ENCODE data around the gene NLGN1. TPM values are rescaled to one million over a fixed set of nuclear protein-coding genes. Genes with fewer than 3 reads are reported as not detected.
"Not testable (repeated sequence)": the region's sequence is repeated elsewhere in the genome, so short reads cannot be mapped to it uniquely, and the experiment has no call there.

Gene NLGN1
- total RNA-seq, 2 donors from 2014 or later: not detected

DNA sequence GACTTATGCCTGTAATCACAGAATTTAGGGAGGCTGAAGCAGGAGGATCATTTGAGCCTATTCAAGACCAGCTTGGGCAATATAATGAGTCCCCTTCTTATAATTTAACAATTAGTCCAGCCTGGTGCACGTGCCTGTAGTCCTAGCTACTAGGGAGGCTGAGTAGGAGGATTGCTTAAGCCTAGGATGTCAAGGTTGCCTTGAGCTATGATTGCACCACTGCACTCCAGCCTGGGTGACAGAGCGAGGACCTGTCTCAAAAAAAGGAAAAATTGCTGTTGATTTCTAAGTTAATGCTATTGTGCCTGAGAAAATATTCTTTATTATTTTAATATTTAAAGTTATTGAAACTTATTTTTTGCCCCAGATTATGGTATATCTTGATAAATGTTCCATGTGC, 159.0 kb downstream of the NLGN1 start:
- Mint-ChIP-seq H3K27me3 (no peaks in the 10 kb centered on the region), H3K9me3 (no peaks in the 10 kb centered on the region), H3K27ac (no peak overlapping the region), H3K4me3 (no peak overlapping the region), H3K36me3 (ENCODE audit: low read depth) (no peaks in the 10 kb centered on the region), H3K4me1 (no peaks in the 10 kb centered on the region)
- ATAC-seq (replicated peaks): no peak

GRCh38 chr3:173567997-173568396, 170.5 kb downstream of the NLGN1 start:
- peaks cover 12% of the 10 kb centered on the region for H3K9me3 Mint-ChIP-seq
- H3K36me3 Mint-ChIP-seq (ENCODE audit: low read depth): no peaks in the 10 kb centered on the region
- ATAC-seq (replicated peaks): no peak
- no peaks in the 10 kb centered on the region for H3K4me1 Mint-ChIP-seq
- H3K4me3 Mint-ChIP-seq: no peak overlapping the region
- H3K27ac Mint-ChIP-seq: no peak overlapping the region
- no peaks in the 10 kb centered on the region for H3K27me3 Mint-ChIP-seq

GRCh38 chr3:173568623-173569022, 171.1 kb downstream of the NLGN1 start:
- ATAC-seq (replicated peaks): no peak
- peaks cover 12% of the 10 kb centered on the region for H3K9me3 Mint-ChIP-seq
- H3K27ac Mint-ChIP-seq: no peak overlapping the region
- no peaks in the 10 kb centered on the region for H3K4me1 Mint-ChIP-seq
- H3K27me3 Mint-ChIP-seq: no peaks in the 10 kb centered on the region
- H3K4me3 Mint-ChIP-seq: no peak overlapping the region
- H3K36me3 Mint-ChIP-seq (ENCODE audit: low read depth): no peaks in the 10 kb centered on the region

DNA sequence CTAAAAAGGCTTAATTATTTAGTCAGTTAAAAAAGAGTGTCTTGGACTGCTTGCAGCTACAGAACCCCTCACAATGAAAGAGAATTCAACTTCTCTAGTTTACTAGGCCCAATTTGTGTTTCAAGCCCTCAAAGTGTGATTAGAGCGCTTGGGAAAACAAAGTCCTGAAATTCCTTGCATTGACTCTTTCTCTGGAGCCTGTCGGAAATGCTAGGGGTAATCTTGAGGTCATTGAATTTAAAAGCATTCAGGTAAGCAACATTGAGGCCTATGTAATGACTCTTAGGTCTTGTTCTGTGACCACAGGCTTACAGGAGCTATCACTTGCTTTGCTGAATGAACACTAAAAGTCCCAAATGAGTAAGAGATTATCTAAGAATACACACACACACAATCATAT, 186.0 kb downstream of the NLGN1 start:
- no peak overlapping the region for H3K27ac Mint-ChIP-seq
- H3K4me1 Mint-ChIP-seq: no peaks in the 10 kb centered on the region
- H3K36me3 Mint-ChIP-seq (ENCODE audit: low read depth): no peaks in the 10 kb centered on the region
- no peak overlapping the region for H3K4me3 Mint-ChIP-seq
- peaks cover 17% of the 10 kb centered on the region for H3K27me3 Mint-ChIP-seq
- H3K9me3 Mint-ChIP-seq: no peaks in the 10 kb centered on the region
- ATAC-seq (replicated peaks): no peak

- H3K27me3 Mint-ChIP-seq: peaks cover 17% of the 10 kb centered on the region
- H3K9me3 Mint-ChIP-seq: no peaks in the 10 kb centered on the region
- ATAC-seq (replicated peaks): no peak
- no peak overlapping the region for H3K4me3 Mint-ChIP-seq
- H3K36me3 Mint-ChIP-seq (ENCODE audit: low read depth): no peaks in the 10 kb centered on the region
- H3K27ac Mint-ChIP-seq: no peak overlapping the region
- no peaks in the 10 kb centered on the region for H3K4me1 Mint-ChIP-seq
Observed at GRCh38 chr3:173584093-173584837, 186.7 kb downstream of the NLGN1 start.

DNA sequence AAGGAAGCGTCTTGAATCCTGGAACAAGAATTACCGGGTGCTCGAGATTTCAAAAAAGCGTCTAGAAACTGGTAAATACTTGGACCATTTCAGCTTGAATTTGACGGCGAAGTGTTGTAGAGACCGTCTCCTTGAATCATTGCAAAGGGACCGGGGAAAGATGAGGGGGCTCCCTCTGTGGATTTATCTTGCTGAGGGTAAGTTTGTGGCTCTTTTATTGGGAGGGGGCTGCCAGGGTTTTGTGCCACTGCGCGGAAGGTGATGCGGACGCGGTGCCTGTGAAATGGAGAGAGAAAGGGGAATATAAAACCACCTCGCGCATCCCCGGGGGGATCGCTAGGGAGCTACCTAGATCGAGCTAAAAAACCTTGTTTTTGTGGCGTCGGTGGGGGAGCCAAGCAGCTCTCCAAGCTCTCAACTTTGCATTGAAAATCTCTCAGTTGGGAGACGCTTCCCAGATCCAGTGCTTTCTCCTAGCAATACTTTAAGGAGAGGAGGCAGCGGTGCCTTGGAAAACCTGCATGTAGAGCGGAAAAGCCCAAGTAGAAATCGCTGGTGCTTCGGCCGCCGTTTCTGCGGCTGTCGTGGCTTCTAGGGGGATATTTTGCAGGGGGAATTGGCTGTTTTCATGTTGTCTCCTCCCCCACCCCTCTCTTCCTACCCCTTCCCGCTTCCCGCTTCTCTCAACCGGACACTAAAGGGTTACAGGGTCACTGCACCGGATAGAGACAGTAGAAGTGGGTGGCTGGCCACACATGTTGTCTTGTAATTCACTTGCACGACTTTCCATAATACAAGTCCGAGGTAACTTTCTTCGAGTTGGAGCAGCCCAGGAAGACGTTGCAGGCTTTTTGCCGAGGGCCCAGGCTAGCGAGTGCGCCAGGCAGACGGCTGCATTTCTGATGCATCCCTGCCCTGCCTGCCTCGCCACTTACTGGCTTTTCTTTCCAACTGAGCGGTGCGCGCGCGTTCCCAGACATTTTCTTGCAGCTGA, 187.6 kb downstream of the NLGN1 start:
- no peak overlapping the region for H3K27ac Mint-ChIP-seq
- no peaks in the 10 kb centered on the region for H3K36me3 Mint-ChIP-seq (ENCODE audit: low read depth)
- H3K4me1 Mint-ChIP-seq: no peaks in the 10 kb centered on the region
- ATAC-seq (replicated peaks): no peak
- H3K27me3 Mint-ChIP-seq: peaks cover 17% of the 10 kb centered on the region
- H3K9me3 Mint-ChIP-seq: no peaks in the 10 kb centered on the region
- no peak overlapping the region for H3K4me3 Mint-ChIP-seq

DNA sequence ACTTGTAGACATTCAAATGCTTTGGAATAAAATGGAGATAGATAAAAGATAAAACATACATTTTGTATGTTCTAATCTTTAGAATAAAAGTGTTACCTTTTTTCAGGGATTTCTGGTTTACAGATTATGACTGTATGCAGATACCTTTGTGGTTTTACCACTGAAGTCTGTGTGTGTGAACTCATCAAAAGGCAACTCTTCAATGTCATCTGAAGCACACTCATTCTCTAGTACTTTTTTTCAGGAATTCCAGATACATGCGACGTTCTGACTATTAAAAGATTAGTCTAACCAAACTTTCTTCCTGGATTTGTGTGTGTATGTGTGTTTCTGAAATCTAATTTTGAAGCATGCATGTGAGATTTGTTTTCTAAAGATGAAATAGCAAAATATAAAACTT, 188.6 kb downstream of the NLGN1 start:
- ATAC-seq (replicated peaks): no peak
- Mint-ChIP-seq H3K4me1 (no peaks in the 10 kb centered on the region), H3K27me3 (peaks cover 17% of the 10 kb centered on the region), H3K27ac (no peak overlapping the region), H3K36me3 (ENCODE audit: low read depth) (no peaks in the 10 kb centered on the region), H3K9me3 (no peaks in the 10 kb centered on the region), H3K4me3 (no peak overlapping the region)

GRCh38 chr3:173587055-173587454, 189.5 kb downstream of the NLGN1 start:
- Mint-ChIP-seq H3K4me3 (no peak overlapping the region), H3K36me3 (ENCODE audit: low read depth) (no peaks in the 10 kb centered on the region), H3K9me3 (no peaks in the 10 kb centered on the region), H3K4me1 (no peaks in the 10 kb centered on the region), H3K27ac (no peak overlapping the region), H3K27me3 (peaks cover 17% of the 10 kb centered on the region)
- no peak for ATAC-seq (replicated peaks)

DNA sequence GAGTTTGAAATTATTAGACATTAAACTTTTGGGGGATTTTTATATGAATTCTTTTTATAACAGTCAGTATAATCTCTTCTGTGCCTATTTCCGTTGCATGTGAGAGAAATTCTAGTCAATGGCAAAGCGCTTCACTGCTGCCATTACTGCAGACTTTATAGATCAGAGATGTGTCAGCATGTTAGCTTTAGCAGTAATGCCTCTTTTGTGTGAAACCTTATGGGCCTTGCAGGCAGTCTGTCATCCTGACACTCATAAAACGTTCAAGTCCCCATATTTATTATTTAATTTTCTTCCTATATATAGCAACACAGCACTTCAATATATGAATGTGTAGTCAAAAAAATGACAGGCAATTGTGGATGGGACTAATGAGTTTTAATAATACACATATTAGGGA, 191.0 kb downstream of the NLGN1 start:
- Mint-ChIP-seq H3K27me3 (peaks cover 14% of the 10 kb centered on the region), H3K36me3 (ENCODE audit: low read depth) (no peaks in the 10 kb centered on the region), H3K4me1 (no peaks in the 10 kb centered on the region), H3K9me3 (peaks cover 6% of the 10 kb centered on the region), H3K27ac (no peak overlapping the region), H3K4me3 (no peak overlapping the region)
- no peak for ATAC-seq (replicated peaks)

DNA sequence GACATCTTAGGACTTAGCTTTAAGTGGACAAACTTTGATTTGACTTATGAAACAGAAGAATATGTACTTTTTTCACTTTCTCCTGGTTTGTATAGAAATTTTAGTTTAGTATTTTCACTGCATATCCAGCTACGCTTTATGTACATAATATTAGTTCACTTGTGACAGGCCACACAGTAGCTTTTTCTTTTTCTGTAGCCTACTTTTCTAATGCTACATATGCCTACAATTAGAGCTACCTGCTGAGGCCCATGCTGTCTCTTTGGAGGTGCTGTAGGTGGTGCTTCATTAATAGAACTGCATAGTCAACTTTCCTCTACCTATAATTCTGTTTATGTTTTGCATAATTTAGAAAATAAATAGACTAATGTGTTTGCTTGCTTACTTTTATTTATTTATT, 191.6 kb downstream of the NLGN1 start:
- Mint-ChIP-seq H3K4me1 (no peaks in the 10 kb centered on the region), H3K36me3 (ENCODE audit: low read depth) (no peaks in the 10 kb centered on the region), H3K27me3 (peaks cover 14% of the 10 kb centered on the region), H3K9me3 (peaks cover 7% of the 10 kb centered on the region), H3K27ac (no peak overlapping the region), H3K4me3 (no peak overlapping the region)
- ATAC-seq (replicated peaks): no peak

DNA sequence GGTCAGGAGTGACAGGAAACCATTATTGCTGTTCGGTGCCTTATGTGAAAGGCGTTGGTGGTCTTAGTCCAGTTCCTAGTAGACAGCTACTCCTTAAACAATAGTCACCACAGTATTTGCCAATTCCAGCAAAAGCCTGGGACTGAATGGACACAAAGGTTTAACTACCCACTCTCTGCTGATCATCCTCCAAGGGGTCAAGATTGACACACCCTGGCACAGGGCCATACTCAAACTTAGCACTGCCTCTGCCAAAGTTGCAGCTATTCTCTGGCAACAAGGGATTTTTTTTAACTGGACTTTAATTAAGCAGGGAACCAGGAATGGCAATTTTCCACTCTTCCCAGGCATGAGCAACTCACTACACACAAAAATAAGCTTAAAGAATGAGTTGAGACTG, 193.9 kb downstream of the NLGN1 start:
- Mint-ChIP-seq H3K4me1 (no peaks in the 10 kb centered on the region), H3K27ac (no peak overlapping the region), H3K27me3 (no peaks in the 10 kb centered on the region), H3K4me3 (no peak overlapping the region), H3K9me3 (peaks cover 7% of the 10 kb centered on the region), H3K36me3 (ENCODE audit: low read depth) (no peaks in the 10 kb centered on the region)
- no peak for ATAC-seq (replicated peaks)

DNA sequence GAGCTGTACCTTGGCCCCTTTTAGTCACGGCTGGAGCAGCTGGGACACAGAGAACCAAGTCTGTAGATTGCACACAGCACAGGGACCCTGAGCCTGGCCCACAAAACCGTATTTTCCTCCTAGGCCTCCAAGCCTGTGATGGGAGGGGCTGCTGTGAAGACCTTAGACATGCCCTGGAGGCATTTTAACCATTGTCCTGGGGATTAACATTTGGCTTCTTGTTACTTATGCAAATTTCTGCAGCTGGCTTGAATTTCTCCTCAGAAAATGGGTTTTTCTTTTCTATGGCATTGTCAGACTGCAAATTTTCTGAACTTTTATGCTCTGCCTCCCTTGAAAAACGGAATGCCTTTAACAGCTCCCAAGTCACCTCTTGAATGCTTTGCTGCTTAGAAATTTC, 197.3 kb downstream of the NLGN1 start:
- not testable (repeated sequence) for ATAC-seq (replicated peaks); H3K4me1 Mint-ChIP-seq; H3K9me3 Mint-ChIP-seq; H3K27me3 Mint-ChIP-seq; H3K36me3 Mint-ChIP-seq (ENCODE audit: low read depth); H3K27ac Mint-ChIP-seq; H3K4me3 Mint-ChIP-seq

DNA sequence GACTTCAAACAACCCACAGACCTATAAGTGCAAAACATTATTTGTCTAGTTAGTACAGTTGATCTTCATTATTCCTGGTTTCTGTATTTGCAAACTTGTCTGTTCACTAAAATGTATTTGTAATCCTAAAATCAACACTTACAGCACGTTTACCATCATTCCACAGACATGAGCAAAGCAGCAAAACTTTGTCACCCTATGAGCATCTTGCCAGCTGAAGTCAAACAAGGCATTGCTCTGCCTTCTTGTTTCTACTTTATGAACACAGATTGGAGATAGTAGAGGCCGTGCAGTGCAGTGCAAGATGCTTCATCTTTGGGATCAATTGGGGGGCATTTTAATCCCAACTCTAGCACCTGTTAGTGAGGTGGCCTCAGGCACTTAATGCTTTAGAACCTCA, 202.1 kb downstream of the NLGN1 start:
- no peaks in the 10 kb centered on the region for H3K36me3 Mint-ChIP-seq (ENCODE audit: low read depth)
- no peaks in the 10 kb centered on the region for H3K27me3 Mint-ChIP-seq
- H3K27ac Mint-ChIP-seq: no peak overlapping the region
- no peaks in the 10 kb centered on the region for H3K9me3 Mint-ChIP-seq
- ATAC-seq (replicated peaks): no peak
- no peak overlapping the region for H3K4me3 Mint-ChIP-seq
- no peaks in the 10 kb centered on the region for H3K4me1 Mint-ChIP-seq

DNA sequence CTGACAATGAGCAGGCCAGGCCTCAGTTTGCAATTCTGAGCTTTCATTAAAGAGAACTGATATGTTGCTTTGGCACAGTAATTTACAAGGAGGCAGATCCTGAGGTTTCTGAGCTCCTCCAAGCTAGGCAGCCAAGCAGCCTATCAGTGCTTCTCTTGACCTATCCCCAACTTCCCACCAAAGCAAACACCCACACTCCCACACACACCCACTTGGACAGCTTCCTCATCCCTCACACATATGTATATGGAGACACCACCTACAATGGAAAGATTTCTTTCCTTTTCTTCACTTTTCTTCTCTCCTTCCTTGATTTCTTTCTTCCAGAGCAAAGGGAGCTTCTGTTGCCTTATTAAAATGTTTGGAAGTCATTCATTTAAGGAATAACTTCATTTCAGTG, 217.0 kb downstream of the NLGN1 start:
- Mint-ChIP-seq H3K27ac (no peak overlapping the region), H3K4me3 (no peak overlapping the region), H3K4me1 (no peaks in the 10 kb centered on the region), H3K9me3 (peaks cover 21% of the 10 kb centered on the region), H3K36me3 (ENCODE audit: low read depth) (no peaks in the 10 kb centered on the region), H3K27me3 (no peaks in the 10 kb centered on the region)
- no peak for ATAC-seq (replicated peaks)

GRCh38 chr3:173615661-173616060, 218.1 kb downstream of the NLGN1 start:
- Mint-ChIP-seq H3K27ac (no peak overlapping the region), H3K4me3 (no peak overlapping the region), H3K27me3 (no peaks in the 10 kb centered on the region), H3K9me3 (peaks cover 12% of the 10 kb centered on the region), H3K36me3 (ENCODE audit: low read depth) (no peaks in the 10 kb centered on the region), H3K4me1 (no peaks in the 10 kb centered on the region)
- no peak for ATAC-seq (replicated peaks)

Data from activated T-helper 17 cell treated with anti-CD3 and anti-CD28 coated beads, Interleukin-2, amount 50 U/mL, for 72 hours (primary cell).